Measurements from ENCODE around the gene ABCD1. TPM values are rescaled to one million over a fixed set of nuclear protein-coding genes. Genes with fewer than 3 reads are reported as not detected.
"Not testable (repeated sequence)": the region's sequence is repeated elsewhere in the genome, so short reads cannot be mapped to it uniquely, and the experiment has no call there.

Gene ABCD1
- polyA plus RNA-seq, 4 donors = 10.1 to 37.3 (median 20.4) TPM

GRCh38 chrX:153738056-153738605, 13.5 kb downstream of the ABCD1 start:
- WGBS, 3 donors = 93 to 94% (median 93%) methylated on average over 3 to 27 of the region's 27 CpGs
- H3K4me3 ChIP-seq (ENCODE audit: low read depth in 1 of 3, low read length in 3 of 3) = no peak overlapping the region
- peaks cover 0 to 45% (median 0%) of the 10 kb centered on the region in 3 donors for H3K36me3 ChIP-seq (ENCODE audit: control insufficient read depth in 3 of 3, insufficient read depth in 2 of 3, low read depth in 1 of 3, low read length in 3 of 3)
- H3K4me1 ChIP-seq (ENCODE audit: control insufficient read depth in 3 of 3, insufficient read depth in 2 of 3, low read depth in 1 of 3, low read length in 2 of 3) = peaks cover 0 to 12% (median 3%) of the 10 kb centered on the region in 3 donors
- no peak for FAIRE-seq
- H3K9me3 ChIP-seq (ENCODE audit: control insufficient read depth in 2 of 2, insufficient read depth in 1 of 2, low read depth in 1 of 2, low read length in 1 of 2) = no peaks in the 10 kb centered on the region
- no peaks in the 10 kb centered on the region for H3K27me3 ChIP-seq (ENCODE audit: control insufficient read depth in 3 of 3, insufficient read depth in 3 of 3, low read length in 3 of 3)
- DNase-seq = no peak
- H3K27ac ChIP-seq (ENCODE audit: low read depth in 1 of 3, low read length in 2 of 3) = no peak overlapping the region

GRCh38 chrX:153739754-153740486, 15.3 kb downstream of the ABCD1 start:
- FAIRE-seq = no peak
- WGBS, 3 donors = 78 to 87% (median 78%) methylated on average over 26 to 29 of the region's 29 CpGs
- H3K4me3 ChIP-seq (ENCODE audit: low read depth in 1 of 3, low read length in 3 of 3) = no peak overlapping the region
- H3K9me3 ChIP-seq (ENCODE audit: control insufficient read depth in 2 of 2, insufficient read depth in 1 of 2, low read depth in 1 of 2, low read length in 1 of 2) = no peaks in the 10 kb centered on the region
- peak in 1 of 2 donors; percentile 32 for DNase-seq
- peaks cover 0 to 40% (median 0%) of the 10 kb centered on the region in 3 donors for H3K36me3 ChIP-seq (ENCODE audit: control insufficient read depth in 3 of 3, insufficient read depth in 2 of 3, low read depth in 1 of 3, low read length in 3 of 3)
- peak overlapping the region in 1 of 3 donors; percentile 52 for H3K27ac ChIP-seq (ENCODE audit: low read depth in 1 of 3, low read length in 2 of 3)
- no peaks in the 10 kb centered on the region for H3K27me3 ChIP-seq (ENCODE audit: control insufficient read depth in 3 of 3, insufficient read depth in 3 of 3, low read length in 3 of 3)
- H3K4me1 ChIP-seq (ENCODE audit: control insufficient read depth in 3 of 3, insufficient read depth in 2 of 3, low read depth in 1 of 3, low read length in 2 of 3) = peaks cover 0 to 12% (median 3%) of the 10 kb centered on the region in 3 donors

GRCh38 chrX:153740631-153741222, 16.1 kb downstream of the ABCD1 start:
- H3K9me3 ChIP-seq (ENCODE audit: control insufficient read depth in 2 of 2, insufficient read depth in 1 of 2, low read depth in 1 of 2, low read length in 1 of 2) = no peaks in the 10 kb centered on the region
- peaks cover 0 to 12% (median 3%) of the 10 kb centered on the region in 3 donors for H3K4me1 ChIP-seq (ENCODE audit: control insufficient read depth in 3 of 3, insufficient read depth in 2 of 3, low read depth in 1 of 3, low read length in 2 of 3)
- peaks cover 0 to 40% (median 0%) of the 10 kb centered on the region in 3 donors for H3K36me3 ChIP-seq (ENCODE audit: control insufficient read depth in 3 of 3, insufficient read depth in 2 of 3, low read depth in 1 of 3, low read length in 3 of 3)
- H3K27me3 ChIP-seq (ENCODE audit: control insufficient read depth in 3 of 3, insufficient read depth in 3 of 3, low read length in 3 of 3) = no peaks in the 10 kb centered on the region
- 42 to 67% (median 64%) methylated on average over 8 to 16 of the region's 16 CpGs for WGBS, 3 donors
- FAIRE-seq (no peak), DNase-seq (peak; percentile 64 to 82)
- H3K27ac ChIP-seq (ENCODE audit: low read depth in 1 of 3, low read length in 2 of 3) = peak overlapping the region; percentile 4 to 30 (median 28)
- H3K4me3 ChIP-seq (ENCODE audit: low read depth in 1 of 3, low read length in 3 of 3) = no peak overlapping the region

- peaks cover 0 to 35% (median 0%) of the 10 kb centered on the region in 3 donors for H3K36me3 ChIP-seq (ENCODE audit: control insufficient read depth in 3 of 3, insufficient read depth in 2 of 3, low read depth in 1 of 3, low read length in 3 of 3)
- H3K27me3 ChIP-seq (ENCODE audit: control insufficient read depth in 3 of 3, insufficient read depth in 3 of 3, low read length in 3 of 3) = no peaks in the 10 kb centered on the region
- WGBS, 3 donors = 71 to 82% (median 73%) methylated on average over 10 to 14 of the region's 14 CpGs
- no peak for DNase-seq
- no peak overlapping the region for H3K27ac ChIP-seq (ENCODE audit: low read depth in 1 of 3, low read length in 2 of 3)
- H3K4me3 ChIP-seq (ENCODE audit: low read depth in 1 of 3, low read length in 3 of 3) = no peak overlapping the region
- no peaks in the 10 kb centered on the region for H3K9me3 ChIP-seq (ENCODE audit: control insufficient read depth in 2 of 2, insufficient read depth in 1 of 2, low read depth in 1 of 2, low read length in 1 of 2)
- peaks cover 0 to 12% (median 3%) of the 10 kb centered on the region in 3 donors for H3K4me1 ChIP-seq (ENCODE audit: control insufficient read depth in 3 of 3, insufficient read depth in 2 of 3, low read depth in 1 of 3, low read length in 2 of 3)
- FAIRE-seq = no peak
Observed at GRCh38 chrX:153741446-153741845, 16.8 kb downstream of the ABCD1 start.

GRCh38 chrX:153742111-153742510, 17.5 kb downstream of the ABCD1 start:
- H3K27me3 ChIP-seq (ENCODE audit: control insufficient read depth in 3 of 3, insufficient read depth in 3 of 3, low read length in 3 of 3); FAIRE-seq: not testable (repeated sequence)
- WGBS, 3 donors = 96 to 98% (median 96%) methylated on average over 8 to 14 of the region's 14 CpGs

GRCh38 chrX:153742796-153743467, 18.3 kb downstream of the ABCD1 start:
- not testable (repeated sequence) for H3K27me3 ChIP-seq (ENCODE audit: control insufficient read depth in 3 of 3, insufficient read depth in 3 of 3, low read length in 3 of 3); FAIRE-seq; H3K9me3 ChIP-seq (ENCODE audit: control insufficient read depth in 2 of 2, insufficient read depth in 1 of 2, low read depth in 1 of 2, low read length in 1 of 2); DNase-seq; H3K4me3 ChIP-seq (ENCODE audit: low read depth in 1 of 3, low read length in 3 of 3)
- Histone ChIP-seq H3K36me3 (ENCODE audit: control insufficient read depth in 3 of 3, insufficient read depth in 2 of 3, low read depth in 1 of 3, low read length in 3 of 3) (peaks cover 0 to 22% (median 0%) of the 10 kb centered on the region in 3 donors), H3K4me1 (ENCODE audit: control insufficient read depth in 3 of 3, insufficient read depth in 2 of 3, low read depth in 1 of 3, low read length in 2 of 3) (peaks cover 0 to 12% (median 3%) of the 10 kb centered on the region in 3 donors), H3K27ac (ENCODE audit: low read depth in 1 of 3, low read length in 2 of 3) (peak overlapping the region in 2 of 3 donors; percentile 46 to 53)
- 59 to 71% (median 66%) methylated on average over 10 to 30 of the region's 32 CpGs for WGBS, 3 donors

More at GRCh38 chrX:153742111-153742510, 17.5 kb downstream of the ABCD1 start:
- not testable (repeated sequence) for H3K27ac ChIP-seq (ENCODE audit: low read depth in 1 of 3, low read length in 2 of 3); DNase-seq; H3K4me3 ChIP-seq (ENCODE audit: low read depth in 1 of 3, low read length in 3 of 3); H3K9me3 ChIP-seq (ENCODE audit: control insufficient read depth in 2 of 2, insufficient read depth in 1 of 2, low read depth in 1 of 2, low read length in 1 of 2)
- Histone ChIP-seq H3K36me3 (ENCODE audit: control insufficient read depth in 3 of 3, insufficient read depth in 2 of 3, low read depth in 1 of 3, low read length in 3 of 3) (peaks cover 0 to 29% (median 0%) of the 10 kb centered on the region in 3 donors), H3K4me1 (ENCODE audit: control insufficient read depth in 3 of 3, insufficient read depth in 2 of 3, low read depth in 1 of 3, low read length in 2 of 3) (peaks cover 0 to 12% (median 3%) of the 10 kb centered on the region in 3 donors)

- 14 to 39% (median 32%) methylated on average over 5 to 33 of the region's 35 CpGs for WGBS, 3 donors
- Histone ChIP-seq H3K4me1 (ENCODE audit: control insufficient read depth in 3 of 3, insufficient read depth in 2 of 3, low read depth in 1 of 3, low read length in 2 of 3) (peaks cover 0 to 12% (median 3%) of the 10 kb centered on the region in 3 donors), H3K4me3 (ENCODE audit: low read depth in 1 of 3, low read length in 3 of 3) (peak overlapping the region in 1 of 3 donors; percentile 37), H3K27ac (ENCODE audit: low read depth in 1 of 3, low read length in 2 of 3) (peak overlapping the region; percentile 16 to 84 (median 46)), H3K36me3 (ENCODE audit: control insufficient read depth in 3 of 3, insufficient read depth in 2 of 3, low read depth in 1 of 3, low read length in 3 of 3) (peaks cover 0 to 16% (median 0%) of the 10 kb centered on the region in 3 donors)
- FAIRE-seq; H3K9me3 ChIP-seq (ENCODE audit: control insufficient read depth in 2 of 2, insufficient read depth in 1 of 2, low read depth in 1 of 2, low read length in 1 of 2); H3K27me3 ChIP-seq (ENCODE audit: control insufficient read depth in 3 of 3, insufficient read depth in 3 of 3, low read length in 3 of 3): not testable (repeated sequence)
- DNase-seq = peak; percentile 83 to 85
Observed at GRCh38 chrX:153743468-153744209, 19.0 kb downstream of the ABCD1 start.
